Measurements from ENCODE around the gene TMEM203. TPM values are rescaled to one million over a fixed set of nuclear protein-coding genes. Genes with fewer than 3 reads are reported as not detected.

Gene TMEM203
- total and polyA plus RNA-seq, 2 of the 13 experiments (the other 11 are each of a cell fraction or from before 2014, with no cell fraction given), result 23.4 to 36.7 TPM

DNA sequence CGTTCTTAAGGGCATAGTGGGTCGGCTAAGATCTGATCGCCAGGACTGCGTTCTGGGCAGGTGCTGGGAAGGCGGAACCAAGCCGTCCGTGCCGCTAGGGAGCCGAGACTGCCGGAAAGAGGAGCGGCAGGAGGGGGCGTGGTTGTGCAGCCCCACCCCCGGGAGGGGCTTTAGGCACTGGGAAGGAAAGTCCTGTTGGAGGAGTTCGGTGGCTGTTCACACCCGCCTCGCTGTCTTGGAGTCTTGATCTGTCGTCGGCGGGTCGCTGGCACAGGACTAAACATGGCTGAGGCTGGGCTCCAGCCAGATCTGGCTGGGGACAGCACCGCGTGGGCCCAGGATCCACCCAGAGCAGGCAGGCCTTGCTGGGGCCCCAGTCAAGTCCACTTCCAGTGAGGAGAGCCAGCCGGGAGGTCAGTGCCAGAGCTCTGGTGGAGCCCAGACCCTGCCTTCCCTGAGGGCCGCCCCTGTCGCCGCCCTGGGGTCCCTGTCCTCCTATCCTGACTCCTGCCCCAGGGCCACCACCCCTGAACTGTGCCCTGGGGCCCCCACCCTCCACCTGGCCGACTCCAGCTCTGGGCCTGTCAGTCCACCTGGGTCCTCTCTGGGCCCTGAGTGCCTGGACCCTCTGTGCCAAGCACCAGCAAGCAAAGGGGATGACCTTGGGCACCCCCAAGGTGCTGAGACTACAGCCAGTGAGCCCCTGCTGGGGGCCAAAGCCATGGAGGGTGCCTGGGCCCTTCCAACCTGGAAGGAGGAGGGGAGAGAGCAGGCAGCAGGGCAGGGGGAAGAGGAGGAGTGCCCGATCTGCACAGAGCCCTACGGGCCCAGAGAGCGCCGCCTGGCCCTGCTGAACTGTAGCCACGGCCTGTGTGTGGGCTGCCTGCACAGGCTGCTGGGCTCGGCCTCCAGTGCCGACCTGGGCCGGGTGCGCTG is 12.1 kb upstream of the TMEM203 start (continued):
- TF ChIP-seq POGZ (CRISPR knock-in tag; IDR thresholded peaks at IDR 0.05), result no peak
- TF ChIP-seq, protein P1, sequence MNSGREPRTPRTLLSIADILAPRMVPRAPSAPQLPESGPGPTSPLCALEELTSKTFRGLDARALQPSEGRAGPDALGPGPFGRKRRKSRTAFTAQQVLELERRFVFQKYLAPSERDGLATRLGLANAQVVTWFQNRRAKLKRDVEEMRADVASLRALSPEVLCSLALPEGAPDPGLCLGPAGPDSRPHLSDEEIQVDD (CRISPR knock-in tag; IDR thresholded peaks at IDR 0.05; ENCODE audit: borderline replicate concordance), result peak; percentile 77; the same call in 1 of the 2 replicates
- TF ChIP-seq, protein P2, sequence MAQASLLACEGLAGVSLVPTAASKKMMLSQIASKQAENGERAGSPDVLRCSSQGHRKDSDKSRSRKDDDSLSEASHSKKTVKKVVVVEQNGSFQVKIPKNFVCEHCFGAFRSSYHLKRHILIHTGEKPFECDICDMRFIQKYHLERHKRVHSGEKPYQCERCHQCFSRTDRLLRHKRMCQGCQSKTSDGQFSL (CRISPR knock-in tag; IDR thresholded peaks at IDR 0.05), result 0 out of 2 replicates have a peak, but pooled peaks have one; percentile 42
- TF ChIP-seq SATB2 (CRISPR knock-in tag; IDR thresholded peaks at IDR 0.05), result no peak
- TF ChIP-seq ZNF17 (CRISPR knock-in tag; IDR thresholded peaks at IDR 0.05), result no peak
- no peak for TF ChIP-seq ZNF296 (CRISPR knock-in tag; conservative IDR thresholded peaks at IDR 0.05)
- no peak for TF ChIP-seq ZMAT3 (CRISPR knock-in tag; conservative IDR thresholded peaks at IDR 0.05)
- no peak for TF ChIP-seq MIXL1 (CRISPR knock-in tag; IDR thresholded peaks at IDR 0.05)
- TF ChIP-seq, protein P3, sequence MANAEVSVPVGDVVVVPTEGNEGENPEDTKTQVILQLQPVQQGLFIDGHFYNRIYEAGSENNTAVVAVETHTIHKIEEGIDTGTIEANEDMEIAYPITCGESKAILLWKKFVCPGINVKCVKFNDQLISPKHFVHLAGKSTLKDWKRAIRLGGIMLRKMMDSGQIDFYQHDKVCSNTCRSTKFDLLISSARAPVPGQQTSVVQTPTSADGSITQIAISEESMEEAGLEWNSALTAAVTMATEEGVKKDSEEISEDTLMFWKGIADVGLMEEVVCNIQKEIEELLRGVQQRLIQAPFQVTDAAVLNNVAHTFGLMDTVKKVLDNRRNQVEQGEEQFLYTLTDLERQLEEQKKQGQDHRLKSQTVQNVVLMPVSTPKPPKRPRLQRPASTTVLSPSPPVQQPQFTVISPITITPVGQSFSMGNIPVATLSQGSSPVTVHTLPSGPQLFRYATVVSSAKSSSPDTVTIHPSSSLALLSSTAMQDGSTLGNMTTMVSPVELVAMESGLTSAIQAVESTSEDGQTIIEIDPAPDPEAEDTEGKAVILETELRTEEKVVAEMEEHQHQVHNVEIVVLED (CRISPR knock-in tag; IDR thresholded peaks at IDR 0.05; ENCODE audit: borderline replicate concordance), result peak; percentile 40; the same call in 1 of the 2 replicates
- TF ChIP-seq RFX3 (CRISPR knock-in tag; IDR thresholded peaks at IDR 0.05), result no peak
- no peak for TF ChIP-seq RFXANK (CRISPR knock-in tag; IDR thresholded peaks at IDR 0.05)
- TF ChIP-seq SRY (CRISPR knock-in tag; IDR thresholded peaks at IDR 0.05), result no peak; the same call in 1 of the 2 replicates
- 0 out of 2 replicates have a peak, but pooled peaks have one; percentile 16 for TF ChIP-seq GATA4 (IDR thresholded peaks at IDR 0.05; ENCODE audit: borderline replicate concordance, low read depth)
- 0 out of 2 replicates have a peak, but pooled peaks have one; percentile 5 for TF ChIP-seq FOXO1 (CRISPR knock-in tag; IDR thresholded peaks at IDR 0.05)
- TF ChIP-seq MAFG (CRISPR knock-in tag; IDR thresholded peaks at IDR 0.05), result no peak
- TF ChIP-seq ZIK1 (CRISPR knock-in tag; IDR thresholded peaks at IDR 0.05; ENCODE audit: borderline replicate concordance, low read depth), result peak; percentile 82
- TF ChIP-seq, protein P4, sequence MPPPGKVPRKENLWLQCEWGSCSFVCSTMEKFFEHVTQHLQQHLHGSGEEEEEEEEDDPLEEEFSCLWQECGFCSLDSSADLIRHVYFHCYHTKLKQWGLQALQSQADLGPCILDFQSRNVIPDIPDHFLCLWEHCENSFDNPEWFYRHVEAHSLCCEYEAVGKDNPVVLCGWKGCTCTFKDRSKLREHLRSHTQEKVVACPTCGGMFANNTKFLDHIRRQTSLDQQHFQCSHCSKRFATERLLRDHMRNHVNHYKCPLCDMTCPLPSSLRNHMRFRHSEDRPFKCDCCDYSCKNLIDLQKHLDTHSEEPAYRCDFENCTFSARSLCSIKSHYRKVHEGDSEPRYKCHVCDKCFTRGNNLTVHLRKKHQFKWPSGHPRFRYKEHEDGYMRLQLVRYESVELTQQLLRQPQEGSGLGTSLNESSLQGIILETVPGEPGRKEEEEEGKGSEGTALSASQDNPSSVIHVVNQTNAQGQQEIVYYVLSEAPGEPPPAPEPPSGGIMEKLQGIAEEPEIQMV (CRISPR knock-in tag; IDR thresholded peaks at IDR 0.05; ENCODE audit: low read depth), result 0 out of 2 replicates have a peak, but pooled peaks have one; percentile 23
- TF ChIP-seq TGIF2 (CRISPR knock-in tag; IDR thresholded peaks at IDR 0.05), result no peak
- TF ChIP-seq ZBTB7A (CRISPR knock-in tag; IDR thresholded peaks at IDR 0.05), result peak; percentile 37; the same call in 1 of the 2 replicates
- 0 out of 2 replicates have a peak, but pooled peaks have one; percentile 66 for TF ChIP-seq ZNF567 (CRISPR knock-in tag; IDR thresholded peaks at IDR 0.05; ENCODE audit: borderline replicate concordance)
- TF ChIP-seq ZNF251 (CRISPR knock-in tag; IDR thresholded peaks at IDR 0.05), result no peak
- TF ChIP-seq ZNF234 (CRISPR knock-in tag; conservative IDR thresholded peaks at IDR 0.05), result no peak; the same call in 1 of the 2 replicates
- TF ChIP-seq, protein P5, sequence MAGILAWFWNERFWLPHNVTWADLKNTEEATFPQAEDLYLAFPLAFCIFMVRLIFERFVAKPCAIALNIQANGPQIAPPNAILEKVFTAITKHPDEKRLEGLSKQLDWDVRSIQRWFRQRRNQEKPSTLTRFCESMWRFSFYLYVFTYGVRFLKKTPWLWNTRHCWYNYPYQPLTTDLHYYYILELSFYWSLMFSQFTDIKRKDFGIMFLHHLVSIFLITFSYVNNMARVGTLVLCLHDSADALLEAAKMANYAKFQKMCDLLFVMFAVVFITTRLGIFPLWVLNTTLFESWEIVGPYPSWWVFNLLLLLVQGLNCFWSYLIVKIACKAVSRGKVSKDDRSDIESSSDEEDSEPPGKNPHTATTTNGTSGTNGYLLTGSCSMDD (CRISPR knock-in tag; IDR thresholded peaks at IDR 0.05), result no peak
- TF ChIP-seq, protein P6, sequence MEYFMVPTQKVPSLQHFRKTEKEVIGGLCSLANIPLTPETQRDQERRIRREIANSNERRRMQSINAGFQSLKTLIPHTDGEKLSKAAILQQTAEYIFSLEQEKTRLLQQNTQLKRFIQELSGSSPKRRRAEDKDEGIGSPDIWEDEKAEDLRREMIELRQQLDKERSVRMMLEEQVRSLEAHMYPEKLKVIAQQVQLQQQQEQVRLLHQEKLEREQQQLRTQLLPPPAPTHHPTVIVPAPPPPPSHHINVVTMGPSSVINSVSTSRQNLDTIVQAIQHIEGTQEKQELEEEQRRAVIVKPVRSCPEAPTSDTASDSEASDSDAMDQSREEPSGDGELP (IDR thresholded peaks at IDR 0.05; ENCODE audit: borderline replicate concordance, low read depth), result peak; percentile 11; the same call in 1 of the 2 replicates
